Adrenal gland (tissue), 12 donors: ENCODE results near the gene CDK14. TPM values are rescaled to one million over a fixed set of nuclear protein-coding genes. Genes with fewer than 3 reads are reported as not detected.
"Not testable (repeated sequence)": the region's sequence is repeated elsewhere in the genome, so short reads cannot be mapped to it uniquely, and the experiment has no call there.

ENCODE experiments used
- DNase-seq, 7 donors: peaks; one replicate each; pipeline ENCODE4 v3.0.0-alpha.2; 2019 to 2020
- H3K27ac ChIP-seq, 5 donors: fragments of 200-600 bp; sonication (generic) in 4 of 5; 1 replicate in 3 of 5; 2 replicates in 2 of 5; pipeline versions ENCODE4 v1.5.1 to v1.8.0; 2016 to 2020; ENCODE audit warnings: mild to moderate bottlenecking in 1 of 5
- H3K27me3 ChIP-seq: fragments of 200-600 bp; 2 replicates; pipeline ENCODE4 v1.8.0; 2021
- H3K36me3 ChIP-seq, 2 donors: fragments of 200-600 bp; replicated peaks in 1 of 2; 1 replicate in 1 of 2; 2 replicates in 1 of 2; pipeline versions ENCODE4 v1.5.1 to v1.8.0; 2018 to 2022
- H3K4me1 ChIP-seq, 2 donors: fragments of 200-600 bp; replicated peaks in 1 of 2; 1 replicate in 1 of 2; 2 replicates in 1 of 2; pipeline versions ENCODE4 v1.5.1 to v1.8.0; 2018 to 2021
- H3K4me3 ChIP-seq, 4 donors: fragments of 200-600 bp; sonication (generic) in 3 of 4; one replicate each; pipeline ENCODE4 v1.5.1; 2016 to 2018
- H3K9me3 ChIP-seq, 3 donors: fragments of 200-600 bp; sonication (generic) in 1 of 3; replicated peaks in 1 of 3; 1 replicate in 2 of 3; 2 replicates in 1 of 3; pipeline versions ENCODE4 v1.5.1 to v1.8.0; 2016 to 2021
- POLR2A ChIP-seq, 2 donors: fragments of 450-650 bp; IDR thresholded peaks; one replicate each; pipeline ENCODE4 v1.6.1; 2017; ENCODE audit warnings: antibody characterized with exemption in 2 of 2, mild to moderate bottlenecking in 2 of 2, moderate library complexity in 1 of 2
- WGBS, 4 donors: extraction: QIAGEN DNeasy Blood & Tissue Kit in 2 of 4; methylation state at CpG; one replicate each; pipeline versions ENCODE4 v1.1.5 to v1.1.7; 2013 to 2017; 5-methylcytosine and 5-hydroxymethylcytosine counted together
- intact Hi-C, 2 donors: fragments of 100-400 bp; cut with DNase I; formaldehyde crosslinking; loops; one replicate each; pipeline versions ENCODE4 v1.14.1 to v1.15.0; 2022 to 2023
- polyA plus RNA-seq, 3 donors: library from polyadenylated mRNA; stranded (reverse); fragments of 200-250 nt in 2 of 3; fragments of 350-450 nt in 1 of 3; fragmentation: Illumina TruSeq in 1 of 3; extraction: RNeasy Lipid Tissue Mini Kit (QIAGEN cat#74804) in 1 of 3; gene quantifications; one replicate each; pipeline ENCODE4 v1.2.3, GENCODE V29; 2013 to 2014
- total RNA-seq, 9 donors: library from RNA; depleted of rRNA in 4 of 9; stranded (reverse); fragments of >200 nt in 4 of 9; fragments of 120-200 nt in 1 of 9; fragmentation: NEBNext Ultra II Directional in 1 of 9; extraction: Animal tissue kit (Norgen Biotek cat#: 25700) in 1 of 9; gene quantifications; one replicate each; pipeline versions ENCODE4 v1.1.0 to v1.2.4, GENCODE V29; 2013 to 2023
- TF ChIP-seq, protein P1 (sequence below), 6 experiments: fragments of 450-650 bp in 4 of 6; fragments of 200-600 bp in 2 of 6; sonication (generic) in 1 of 6; IDR thresholded peaks; 1 replicate in 5 of 6; 2 replicates in 1 of 6; pipeline versions ENCODE4 v1.5.1 to v1.8.0; 2016 to 2021; ENCODE audit warnings: antibody characterized with exemption in 6 of 6, mild to moderate bottlenecking in 2 of 6, moderate library complexity in 1 of 6
- donor health status: healthy with polysubstance abuse.
- donor health status: Bipolar disorder and iron deficiency.
- donor health status: DM: yes; HTN: yes; CAD: no.
- donor health status: DM: no; HTN: no; CAD: no.
- donor health status: DM: no; HTN: no; CAD: no.
- donor health status: DM: yes; HTN: yes; CAD: no.

Gene CDK14
- total and polyA plus RNA-seq, 12 donors = 1.9 to 14.5 (median 7.6) TPM

DNA sequence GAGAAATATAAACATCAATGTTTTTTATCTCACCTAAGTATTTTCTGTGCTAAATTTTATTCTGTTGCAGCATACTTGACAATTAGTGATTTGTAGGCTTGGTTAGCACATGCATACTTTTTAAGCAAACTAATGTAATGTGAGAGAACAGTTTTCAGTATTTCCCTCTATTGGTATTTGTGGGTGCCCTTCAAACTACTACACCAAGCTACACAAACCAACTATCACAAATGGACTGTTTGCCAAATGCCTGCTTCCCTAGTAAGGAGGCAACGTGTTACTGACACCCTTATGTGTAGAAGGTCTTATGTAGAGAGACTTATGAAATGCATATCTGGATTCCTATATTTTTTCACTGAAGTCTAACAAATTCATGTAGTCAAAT lies 569.7 kb downstream of the CDK14 start:
- no peak for TF ChIP-seq POLR2A (IDR thresholded peaks at IDR 0.05)
- TF ChIP-seq, protein P1, sequence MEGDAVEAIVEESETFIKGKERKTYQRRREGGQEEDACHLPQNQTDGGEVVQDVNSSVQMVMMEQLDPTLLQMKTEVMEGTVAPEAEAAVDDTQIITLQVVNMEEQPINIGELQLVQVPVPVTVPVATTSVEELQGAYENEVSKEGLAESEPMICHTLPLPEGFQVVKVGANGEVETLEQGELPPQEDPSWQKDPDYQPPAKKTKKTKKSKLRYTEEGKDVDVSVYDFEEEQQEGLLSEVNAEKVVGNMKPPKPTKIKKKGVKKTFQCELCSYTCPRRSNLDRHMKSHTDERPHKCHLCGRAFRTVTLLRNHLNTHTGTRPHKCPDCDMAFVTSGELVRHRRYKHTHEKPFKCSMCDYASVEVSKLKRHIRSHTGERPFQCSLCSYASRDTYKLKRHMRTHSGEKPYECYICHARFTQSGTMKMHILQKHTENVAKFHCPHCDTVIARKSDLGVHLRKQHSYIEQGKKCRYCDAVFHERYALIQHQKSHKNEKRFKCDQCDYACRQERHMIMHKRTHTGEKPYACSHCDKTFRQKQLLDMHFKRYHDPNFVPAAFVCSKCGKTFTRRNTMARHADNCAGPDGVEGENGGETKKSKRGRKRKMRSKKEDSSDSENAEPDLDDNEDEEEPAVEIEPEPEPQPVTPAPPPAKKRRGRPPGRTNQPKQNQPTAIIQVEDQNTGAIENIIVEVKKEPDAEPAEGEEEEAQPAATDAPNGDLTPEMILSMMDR (IDR thresholded peaks at IDR 0.05) = no peak
- intact Hi-C loops = no loop called here

DNA sequence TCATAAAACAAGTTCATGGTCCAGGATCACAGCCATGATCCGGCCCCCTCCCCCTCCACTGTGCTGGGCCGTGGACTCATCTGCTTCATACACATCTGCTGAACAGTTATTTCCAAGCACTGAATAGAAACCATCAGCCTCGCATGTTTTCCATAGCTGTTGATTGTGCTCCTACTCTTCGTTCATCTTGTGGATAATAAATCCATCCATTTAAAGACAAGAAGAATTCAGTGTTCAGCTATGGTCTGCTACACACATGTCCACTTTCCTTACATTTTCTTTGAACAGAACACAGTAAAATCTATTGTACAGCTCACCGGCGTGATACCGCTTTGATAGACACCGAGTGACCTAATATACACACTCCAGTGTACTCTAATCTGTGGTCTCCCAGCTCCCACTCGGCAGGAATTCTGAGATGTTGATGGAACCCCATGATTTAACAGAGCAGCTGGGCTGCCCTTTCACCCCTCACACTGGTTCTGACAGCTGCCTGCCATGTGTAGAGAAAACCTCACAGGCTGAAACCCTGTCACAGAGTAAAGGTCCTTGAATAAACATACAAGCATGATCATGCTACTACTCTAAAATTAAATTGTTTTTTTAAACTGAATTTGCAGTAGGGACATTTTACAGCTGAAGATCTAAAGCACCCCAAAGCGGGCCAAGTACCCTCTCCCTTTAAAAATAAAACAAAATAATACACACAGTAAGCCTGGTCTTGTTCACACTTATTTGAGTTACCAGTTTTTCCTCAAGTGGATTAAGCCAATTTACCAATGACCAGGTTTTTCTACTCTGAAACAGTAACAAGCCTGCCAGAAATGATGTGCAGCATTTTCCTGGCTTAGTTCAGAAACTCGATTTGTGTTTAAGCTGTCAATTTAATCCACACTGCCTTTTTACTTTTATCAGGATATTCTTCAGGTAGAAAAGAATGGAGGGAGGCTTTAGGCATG lies 573.0 kb downstream of the CDK14 start:
- intact Hi-C loops = no loop called here
- H3K4me1 ChIP-seq = peaks cover 0 to 9% of the 10 kb centered on the region in 2 donors
- no peaks in the 10 kb centered on the region for H3K36me3 ChIP-seq
- no peaks in the 10 kb centered on the region for H3K9me3 ChIP-seq
- no peak overlapping the region for H3K27ac ChIP-seq
- no peak for DNase-seq
- no peaks in the 10 kb centered on the region for H3K27me3 ChIP-seq
- WGBS, 4 donors = 71 to 80% (median 77%) methylated on average over 11 of the region's 11 CpGs
- H3K4me3 ChIP-seq = no peak overlapping the region
- TF ChIP-seq, protein P1 (IDR thresholded peaks at IDR 0.05) = no peak
- no peak for TF ChIP-seq POLR2A (IDR thresholded peaks at IDR 0.05)

More for the DNA sequence above, 569.7 kb downstream of the CDK14 start:
- DNase-seq = no peak
- Histone ChIP-seq H3K36me3 (no peaks in the 10 kb centered on the region), H3K4me3 (no peak overlapping the region), H3K4me1 (peaks cover 0 to 9% of the 10 kb centered on the region in 2 donors), H3K9me3 (peaks cover 0 to 8% (median 0%) of the 10 kb centered on the region in 3 donors), H3K27ac (no peak overlapping the region), H3K27me3 (no peaks in the 10 kb centered on the region)
- WGBS, 4 donors = 67 to 94% (median 86%) methylated on average over 1 of the region's 1 CpG

- TF ChIP-seq, protein P1 (IDR thresholded peaks at IDR 0.05) = no peak
- TF ChIP-seq POLR2A (IDR thresholded peaks at IDR 0.05) = no peak
- no peaks in the 10 kb centered on the region for H3K36me3 ChIP-seq
- H3K27me3 ChIP-seq = no peaks in the 10 kb centered on the region
- DNase-seq = no peak
- H3K4me3 ChIP-seq = no peak overlapping the region
- peaks cover 0 to 9% of the 10 kb centered on the region in 2 donors for H3K4me1 ChIP-seq
- intact Hi-C loops = no loop called here
- no peak overlapping the region for H3K27ac ChIP-seq
- no peaks in the 10 kb centered on the region for H3K9me3 ChIP-seq
- 65 to 72% (median 71%) methylated on average over 5 of the region's 5 CpGs for WGBS, 4 donors
These were observed 573.7 kb downstream of the CDK14 start for GRCh38 chr7:91169830-91170191.

DNA sequence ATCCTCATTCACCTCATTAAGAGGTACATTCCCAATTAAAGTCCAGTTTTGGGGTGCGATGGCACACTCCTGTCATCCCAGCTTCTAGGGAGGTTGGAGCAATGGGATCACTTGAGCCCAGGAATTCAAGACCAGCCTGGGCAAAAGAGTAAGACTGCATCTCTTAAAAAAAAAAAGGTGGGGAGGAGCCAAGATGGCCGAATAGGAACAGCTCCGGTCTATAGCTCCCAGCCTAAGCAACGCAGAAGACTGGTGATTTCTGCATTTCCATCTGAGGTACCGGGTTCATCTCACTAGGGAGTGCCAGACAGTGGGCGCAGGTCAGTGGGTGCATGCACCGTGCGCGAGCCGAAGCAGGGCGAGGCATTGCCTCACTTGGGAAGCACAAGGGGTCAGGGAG lies 577.1 kb downstream of the CDK14 start:
- 87 to 97% (median 94%) methylated on average over 5 to 11 of the region's 11 CpGs for WGBS, 4 donors
- H3K9me3 ChIP-seq, H3K27ac ChIP-seq, intact Hi-C loops, H3K4me3 ChIP-seq, DNase-seq, H3K4me1 ChIP-seq, H3K36me3 ChIP-seq, H3K27me3 ChIP-seq: not testable (repeated sequence)
